Measurements from ENCODE around the gene KCNV2.

DNA sequence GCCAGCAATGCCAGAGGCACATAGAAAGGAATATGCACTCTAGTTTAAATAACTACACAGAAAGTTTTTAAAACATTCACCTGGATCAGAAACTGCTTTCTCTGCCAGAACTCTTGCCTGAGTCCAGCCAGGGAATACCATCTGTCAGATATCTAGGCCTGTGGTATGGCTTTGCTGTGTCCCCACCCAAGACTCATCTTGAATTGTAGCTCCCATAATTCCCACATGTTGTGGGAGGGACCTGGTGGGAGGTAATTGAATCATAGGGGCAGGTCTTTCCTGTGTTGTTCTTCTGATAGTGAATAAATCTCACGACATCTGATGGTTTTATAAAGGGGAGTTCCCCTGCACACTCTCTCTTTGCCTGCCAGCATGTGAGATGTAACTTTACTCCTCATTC lies 41.5 kb upstream of the KCNV2 start:
- TF ChIP-seq, protein P1, sequence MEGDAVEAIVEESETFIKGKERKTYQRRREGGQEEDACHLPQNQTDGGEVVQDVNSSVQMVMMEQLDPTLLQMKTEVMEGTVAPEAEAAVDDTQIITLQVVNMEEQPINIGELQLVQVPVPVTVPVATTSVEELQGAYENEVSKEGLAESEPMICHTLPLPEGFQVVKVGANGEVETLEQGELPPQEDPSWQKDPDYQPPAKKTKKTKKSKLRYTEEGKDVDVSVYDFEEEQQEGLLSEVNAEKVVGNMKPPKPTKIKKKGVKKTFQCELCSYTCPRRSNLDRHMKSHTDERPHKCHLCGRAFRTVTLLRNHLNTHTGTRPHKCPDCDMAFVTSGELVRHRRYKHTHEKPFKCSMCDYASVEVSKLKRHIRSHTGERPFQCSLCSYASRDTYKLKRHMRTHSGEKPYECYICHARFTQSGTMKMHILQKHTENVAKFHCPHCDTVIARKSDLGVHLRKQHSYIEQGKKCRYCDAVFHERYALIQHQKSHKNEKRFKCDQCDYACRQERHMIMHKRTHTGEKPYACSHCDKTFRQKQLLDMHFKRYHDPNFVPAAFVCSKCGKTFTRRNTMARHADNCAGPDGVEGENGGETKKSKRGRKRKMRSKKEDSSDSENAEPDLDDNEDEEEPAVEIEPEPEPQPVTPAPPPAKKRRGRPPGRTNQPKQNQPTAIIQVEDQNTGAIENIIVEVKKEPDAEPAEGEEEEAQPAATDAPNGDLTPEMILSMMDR (IDR thresholded peaks at IDR 0.05; ENCODE audit: low read depth, low read length) = no peak
- TF ChIP-seq EZH2phosphoT487 (IDR thresholded peaks at IDR 0.05; ENCODE audit: low read depth) = no peak
